Nephron progenitor cell (in vitro differentiated cells): ENCODE results near the gene STXBP3.

Source experiments
- DNase-seq: peaks from one replicate; pipeline ENCODE4 v3.0.0; 2021
- H3K27ac Mint-ChIP-seq: 2 replicates; pipeline ENCODE4 v1.8.0; 2021; ENCODE audit warnings: mild to moderate bottlenecking, moderate library complexity, mixed read lengths
- H3K27me3 Mint-ChIP-seq: 2 replicates; pipeline ENCODE4 v1.8.0; 2021; ENCODE audit warnings: mild to moderate bottlenecking, low read depth, mixed read lengths; ENCODE audit not compliant: poor library complexity
- H3K36me3 Mint-ChIP-seq: 2 replicates; pipeline ENCODE4 v1.8.0; 2021; ENCODE audit warnings: low read depth, mixed read lengths
- H3K4me1 Mint-ChIP-seq: 2 replicates; pipeline ENCODE4 v1.8.0; 2021; ENCODE audit warnings: mixed read lengths
- H3K4me3 Mint-ChIP-seq: 2 replicates; pipeline ENCODE4 v1.8.0; 2021; ENCODE audit warnings: mild to moderate bottlenecking, moderate library complexity, mixed read lengths
- H3K9me3 Mint-ChIP-seq: 2 replicates; pipeline ENCODE4 v1.8.0; 2021; ENCODE audit warnings: mild to moderate bottlenecking, moderate library complexity, mixed read lengths
- CTCF ChIP-seq: fragments of 200-600 bp; sonication (generic); IDR thresholded peaks from 2 replicates; pipeline ENCODE4 v1.5.0; 2021; ENCODE audit warnings: antibody characterized with exemption

Gene STXBP3

GRCh38 chr1:108816049-108816893 is 69.8 kb downstream of the STXBP3 start:
- Mint-ChIP-seq H3K4me3 (peak overlapping the region; percentile 26), H3K27ac (peak overlapping the region; percentile 94), H3K9me3 (no peaks in the 10 kb centered on the region), H3K36me3 (no peaks in the 10 kb centered on the region), H3K4me1 (peaks cover 52% of the 10 kb centered on the region), H3K27me3 (no peaks in the 10 kb centered on the region)
- peak; percentile 25 for DNase-seq
- no peak for TF ChIP-seq CTCF

- Mint-ChIP-seq H3K36me3 (no peaks in the 10 kb centered on the region), H3K9me3 (no peaks in the 10 kb centered on the region), H3K27ac (no peak overlapping the region), H3K27me3 (no peaks in the 10 kb centered on the region), H3K4me3 (no peak overlapping the region), H3K4me1 (peaks cover 47% of the 10 kb centered on the region)
- DNase-seq, result no peak
- no peak for TF ChIP-seq CTCF
These were observed 70.5 kb downstream of the STXBP3 start for GRCh38 chr1:108817016-108817415.

GRCh38 chr1:108817811-108818210 is 71.3 kb downstream of the STXBP3 start:
- no peaks in the 10 kb centered on the region for H3K9me3 Mint-ChIP-seq
- H3K4me3 Mint-ChIP-seq, result no peak overlapping the region
- H3K27me3 Mint-ChIP-seq, result peaks cover 2% of the 10 kb centered on the region
- no peak for DNase-seq
- H3K4me1 Mint-ChIP-seq, result peaks cover 47% of the 10 kb centered on the region
- H3K36me3 Mint-ChIP-seq, result no peaks in the 10 kb centered on the region
- no peak overlapping the region for H3K27ac Mint-ChIP-seq
- no peak for TF ChIP-seq CTCF

- Mint-ChIP-seq H3K4me3 (no peak overlapping the region), H3K4me1 (peaks cover 29% of the 10 kb centered on the region), H3K9me3 (no peaks in the 10 kb centered on the region), H3K27me3 (peaks cover 5% of the 10 kb centered on the region), H3K36me3 (no peaks in the 10 kb centered on the region), H3K27ac (no peak overlapping the region)
- no peak for DNase-seq
- TF ChIP-seq CTCF, result no peak
These were observed 73.4 kb downstream of the STXBP3 start for GRCh38 chr1:108819878-108820277.

- H3K27ac Mint-ChIP-seq, result no peak overlapping the region
- H3K9me3 Mint-ChIP-seq, result no peaks in the 10 kb centered on the region
- no peaks in the 10 kb centered on the region for H3K4me1 Mint-ChIP-seq
- H3K36me3 Mint-ChIP-seq, result no peaks in the 10 kb centered on the region
- peaks cover 10% of the 10 kb centered on the region for H3K27me3 Mint-ChIP-seq
- no peak overlapping the region for H3K4me3 Mint-ChIP-seq
- DNase-seq, result no peak
- TF ChIP-seq CTCF, result no peak
These were observed 77.2 kb downstream of the STXBP3 start for GRCh38 chr1:108823632-108824031.

GRCh38 chr1:108824051-108824450 is 77.6 kb downstream of the STXBP3 start:
- no peaks in the 10 kb centered on the region for H3K9me3 Mint-ChIP-seq
- peaks cover 10% of the 10 kb centered on the region for H3K27me3 Mint-ChIP-seq
- DNase-seq, result no peak
- no peak overlapping the region for H3K4me3 Mint-ChIP-seq
- no peaks in the 10 kb centered on the region for H3K4me1 Mint-ChIP-seq
- no peaks in the 10 kb centered on the region for H3K36me3 Mint-ChIP-seq
- TF ChIP-seq CTCF, result no peak
- no peak overlapping the region for H3K27ac Mint-ChIP-seq
